GM12801 (cell line): Measurements from ENCODE around the gene SKP1.

ENCODE experiments used
- CTCF ChIP-seq: IDR thresholded peaks from one replicate; pipeline ENCODE4 v1.5.1; 2011; ENCODE audit warnings: control low read depth; ENCODE audit not compliant: insufficient read length; ENCODE audit errors: extremely low read depth

SKP1 gene

DNA sequence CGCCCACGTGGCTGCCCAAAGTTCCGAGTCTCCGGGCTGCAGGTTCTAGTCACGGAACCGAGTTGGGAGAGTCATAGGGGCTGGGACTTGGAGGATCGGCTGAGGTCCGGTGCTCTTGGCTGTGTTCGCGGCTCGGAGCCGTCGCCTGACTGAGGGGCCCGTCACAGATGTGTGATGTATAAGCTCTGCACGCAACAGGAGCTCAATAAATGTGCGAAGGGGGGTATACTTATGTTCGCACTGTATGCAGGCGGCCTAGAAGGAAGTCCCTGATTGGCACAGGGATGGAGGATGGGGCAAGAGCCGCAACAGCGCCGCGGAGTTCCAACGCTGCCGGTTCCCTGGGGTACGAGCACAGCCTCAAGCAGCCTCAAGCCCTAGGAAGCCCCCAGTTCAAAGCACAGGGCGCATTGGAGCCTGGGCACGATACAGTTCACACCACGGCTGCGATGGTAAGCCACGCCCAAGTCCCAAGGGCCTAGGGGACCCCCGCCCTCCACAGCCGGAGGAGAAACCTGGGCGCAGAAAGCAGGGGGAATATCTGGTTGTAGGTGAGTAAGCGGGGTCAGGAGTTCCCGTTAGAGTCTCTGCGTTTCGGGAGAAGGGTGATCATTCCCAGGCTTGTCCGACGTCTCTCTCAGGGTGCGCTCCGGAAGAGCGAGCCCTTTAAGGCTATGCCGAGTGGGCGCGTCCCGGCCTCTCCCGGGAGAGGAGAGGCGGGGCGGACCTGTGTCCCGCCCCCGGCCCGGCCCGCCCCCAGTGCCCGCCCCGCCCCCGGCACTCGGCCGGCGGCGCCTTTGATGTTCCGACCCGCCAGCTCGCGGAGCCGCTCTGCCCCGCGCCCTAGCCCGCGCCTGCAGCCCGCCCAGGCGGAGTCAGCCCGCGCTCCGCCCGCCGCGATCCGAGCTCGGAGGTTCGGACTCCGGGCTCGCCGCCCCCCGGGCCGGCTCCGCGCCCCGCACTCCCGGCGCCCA, 62.6 kb downstream of the SKP1 start, which contains the start of gene TCF7:
TSS of gene TCF7 (plus strand) at position 780 of the 974 bp plus-strand sequence. CDS start 226 bp downstream, outside the sequence.
- no peak for TF ChIP-seq CTCF

DNA sequence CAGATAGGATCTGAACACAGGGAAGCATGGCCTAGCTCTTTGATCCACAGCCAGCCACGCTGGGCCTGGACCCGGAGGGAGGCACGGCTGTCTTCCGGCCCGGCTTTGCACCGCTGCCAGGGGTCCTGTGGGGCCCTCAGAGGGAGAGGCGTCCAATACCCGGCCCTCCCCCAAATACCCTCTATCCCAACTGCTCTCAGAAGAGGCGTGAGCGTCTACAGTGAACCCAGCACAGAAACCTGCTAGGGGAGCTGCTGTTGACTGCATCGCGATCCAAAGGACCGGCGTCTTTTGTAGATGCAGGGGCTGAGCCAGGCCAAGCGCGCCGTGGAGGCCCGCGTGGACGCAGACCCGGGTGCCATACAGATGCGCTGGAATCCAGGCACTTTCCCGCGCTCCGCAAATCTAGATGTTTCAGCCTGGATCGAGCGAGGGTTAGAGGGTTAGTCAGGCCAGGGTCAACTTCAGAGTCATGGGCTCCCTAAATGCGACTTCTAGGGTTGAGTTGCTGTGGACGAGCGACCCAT, 63.3 kb downstream of the SKP1 start:
- no peak for TF ChIP-seq CTCF

- no peak for TF ChIP-seq CTCF
These were observed 63.9 kb downstream of the SKP1 start for GRCh38 chr5:134112726-134113362.

DNA sequence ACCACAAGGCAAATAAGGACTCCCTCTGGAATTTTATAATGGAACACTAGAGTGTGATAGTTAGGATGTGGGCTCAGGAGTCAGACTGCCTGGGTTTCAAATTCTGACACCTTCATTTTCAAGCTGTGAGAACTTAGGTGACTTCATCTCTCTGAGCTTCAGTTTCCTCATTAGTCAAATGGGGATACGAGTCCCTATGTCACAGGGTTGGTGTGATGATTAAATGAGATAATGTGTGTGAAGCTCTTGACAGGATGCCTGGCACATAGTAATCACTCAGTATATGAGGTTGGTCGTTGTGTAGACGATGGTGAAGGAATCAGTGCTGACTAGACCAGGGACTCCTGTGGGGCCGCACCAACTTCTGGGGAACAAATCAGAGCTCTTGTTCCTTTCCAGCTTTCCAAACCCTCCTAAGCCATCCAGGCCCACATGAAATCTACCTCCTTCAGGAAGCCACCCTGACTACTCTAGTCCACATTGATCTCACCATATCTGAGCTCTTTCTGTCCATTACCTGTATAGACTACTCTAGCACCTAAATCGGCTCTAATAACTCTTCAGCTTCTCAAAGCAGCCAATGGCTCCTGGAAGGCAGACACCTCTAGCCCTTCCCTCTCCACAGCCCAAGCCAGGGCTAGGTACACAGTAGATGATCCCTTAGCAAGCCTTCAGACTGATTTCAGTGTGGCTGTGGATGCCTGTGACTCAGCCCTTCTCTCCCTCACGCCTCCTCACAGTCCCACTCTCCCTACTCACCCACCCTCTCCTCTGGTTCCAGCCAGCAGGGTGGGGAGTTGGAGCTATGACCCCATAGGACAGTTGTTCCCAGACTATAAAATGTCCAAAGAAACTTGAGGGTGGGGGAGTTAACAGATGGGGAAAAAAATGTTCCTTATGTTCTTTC, 64.8 kb downstream of the SKP1 start:
- TF ChIP-seq CTCF = no peak

GRCh38 chr5:134110382-134110781, 66.4 kb downstream of the SKP1 start:
- no peak for TF ChIP-seq CTCF

DNA sequence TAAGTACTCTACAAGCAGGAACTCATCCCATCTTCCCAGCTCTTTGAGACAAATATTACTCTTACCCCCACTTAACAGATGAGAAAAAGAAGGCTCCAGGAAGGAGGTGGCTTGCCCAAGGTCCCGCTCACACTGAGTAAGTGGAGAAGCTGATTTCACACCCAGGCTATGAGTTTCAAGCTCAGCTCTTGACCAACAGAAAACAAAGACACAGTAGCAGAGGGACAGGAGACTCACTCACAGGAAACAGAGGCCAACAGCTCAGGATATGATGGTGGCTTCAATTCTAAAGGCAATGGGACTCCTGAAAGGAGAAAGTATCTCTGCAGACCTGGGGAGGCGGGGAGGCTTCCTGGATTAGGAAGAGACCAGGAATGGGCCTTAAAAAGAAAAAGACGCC, 69.0 kb downstream of the SKP1 start:
- no peak for TF ChIP-seq CTCF
